ENCODE measurements around the gene EEIG1. TPM values are rescaled to one million over a fixed set of nuclear protein-coding genes. Genes with fewer than 3 reads are reported as not detected.

The EEIG1 gene
- total RNA-seq, 2 donors from 2014 or later, result 254 to 268 TPM

DNA sequence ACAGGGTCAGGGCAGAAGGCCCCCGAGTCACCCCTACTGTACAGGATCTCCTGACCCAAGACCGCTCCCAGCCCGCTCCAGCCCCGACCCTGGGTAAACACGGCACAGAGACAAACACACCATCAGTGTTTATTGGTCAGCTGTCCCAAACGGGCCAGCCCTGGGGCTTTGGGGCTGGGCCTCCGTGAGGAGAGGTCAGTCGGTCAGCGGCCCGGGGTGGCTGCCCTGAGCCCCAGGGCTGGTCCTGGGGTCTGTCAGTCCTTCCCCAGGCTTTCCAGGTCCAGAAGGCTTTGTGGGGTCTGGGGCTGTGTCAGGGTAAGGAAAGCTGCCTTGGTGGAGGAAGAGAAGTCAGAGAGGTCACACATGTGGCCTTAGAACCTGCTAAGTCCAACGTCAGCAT lies 45.8 kb downstream of the EEIG1 start:
- Mint-ChIP-seq H3K4me1 (peaks cover 46% of the 10 kb centered on the region), H3K4me3 (no peak overlapping the region), H3K27me3 (no peaks in the 10 kb centered on the region), H3K27ac (no peak overlapping the region), H3K36me3 (ENCODE audit: low read depth) (peaks cover 3% of the 10 kb centered on the region)
- ATAC-seq (no peak), DNase-seq (no peak)
- H3K9me3 ChIP-seq (ENCODE audit: control insufficient read depth, low read length, poor library complexity, severe bottlenecking), result no peaks in the 10 kb centered on the region

- no peaks in the 10 kb centered on the region for H3K9me3 ChIP-seq (ENCODE audit: control insufficient read depth, low read length, poor library complexity, severe bottlenecking)
- Mint-ChIP-seq H3K27ac (peak overlapping the region; percentile 54), H3K27me3 (no peaks in the 10 kb centered on the region), H3K4me3 (peak overlapping the region; percentile 63), H3K4me1 (peaks cover 50% of the 10 kb centered on the region), H3K36me3 (ENCODE audit: low read depth) (peaks cover 3% of the 10 kb centered on the region)
- DNase-seq (no peak), ATAC-seq (no peak)
Measured at GRCh38 chr9:127934248-127934647, 46.5 kb downstream of the EEIG1 start.

GRCh38 chr9:127931092-127931881 lies 49.5 kb downstream of the EEIG1 start:
- peak overlapping the region; percentile 70 for H3K27ac Mint-ChIP-seq
- DNase-seq (no peak), ATAC-seq (peak; percentile 35)
- peaks cover 3% of the 10 kb centered on the region for H3K36me3 Mint-ChIP-seq (ENCODE audit: low read depth)
- H3K9me3 ChIP-seq (ENCODE audit: control insufficient read depth, low read length, poor library complexity, severe bottlenecking), result no peaks in the 10 kb centered on the region
- peak overlapping the region; percentile 85 for H3K4me3 Mint-ChIP-seq
- H3K4me1 Mint-ChIP-seq, result peaks cover 37% of the 10 kb centered on the region
- H3K27me3 Mint-ChIP-seq, result no peaks in the 10 kb centered on the region

Other genes with a start within 250 kb of the EEIG1 start
- gene TOR2A, start 245.7 kb downstream of the EEIG1 start, total RNA-seq, result 10 to 100 TPM in 1 of 2 donors, 1 to 10 TPM in 1; 9.4 to 10.5 TPM
- gene SH2D3C, start 202.3 kb downstream of the EEIG1 start, total RNA-seq, result 10 to 100 TPM; 15.9 to 27.2 TPM
- gene CDK9, start 195.0 kb downstream of the EEIG1 start, total RNA-seq, result 100 to 1,000 TPM; 107 to 123 TPM
- gene FPGS, start 178.1 kb downstream of the EEIG1 start, total RNA-seq, result 10 to 100 TPM; 71.2 to 80.6 TPM
- 1 to 10 TPM; 3.2 to 6.4 TPM for gene ENG, start 126.3 kb downstream of the EEIG1 start, total RNA-seq
- gene AK1, start 103.3 kb downstream of the EEIG1 start, total RNA-seq, result 10 to 100 TPM; 35.9 to 66.5 TPM
- 100 to 1,000 TPM in 1 of 2 donors, 10 to 100 TPM in 1; 74.5 to 108 TPM for gene ST6GALNAC6, start 81.4 kb downstream of the EEIG1 start, total RNA-seq
- gene ST6GALNAC4, start 63.9 kb downstream of the EEIG1 start, total RNA-seq, result 10 to 100 TPM; 18.5 to 22.1 TPM
- gene PIP5KL1, start 50.2 kb downstream of the EEIG1 start, total RNA-seq, result 1 to 10 TPM; 2.1 to 2.3 TPM
- gene DPM2, start 43.1 kb downstream of the EEIG1 start, total RNA-seq, result 10 to 100 TPM; 23.3 to 26.2 TPM
- gene NAIF1, start 86.3 kb upstream of the EEIG1 start, total RNA-seq, result 10 to 100 TPM; 11.6 to 15.2 TPM
- 10 to 100 TPM; 16.3 to 20.4 TPM for gene SLC25A25, start 87.2 kb upstream of the EEIG1 start, total RNA-seq
- 10 to 100 TPM; 46.4 to 58.2 TPM for gene PTGES2, start 146.7 kb upstream of the EEIG1 start, total RNA-seq
- 1 to 10 TPM in 1 of 2 donors, not detected in 1; 9.3 TPM for gene LCN2, start 168.5 kb upstream of the EEIG1 start, total RNA-seq
- 10 to 100 TPM; 71.0 to 87.9 TPM for gene BBLN, start 179.3 kb upstream of the EEIG1 start, total RNA-seq
- gene CIZ1, start 210.6 kb upstream of the EEIG1 start, total RNA-seq, result 100 to 1,000 TPM; 128 to 134 TPM
- gene DNM1, start 222.4 kb upstream of the EEIG1 start, total RNA-seq, result 1 to 10 TPM; 1.3 to 2.2 TPM

All from T-helper 17 cell (primary cell).